ENCODE measurements around the gene COL4A3.
A peak's percentile ranks its signal among the peaks of the same experiment; 100 is the strongest.
"Not testable (repeated sequence)": the region's sequence is repeated elsewhere in the genome, so short reads cannot be mapped to it uniquely, and the experiment has no call there.

Gene COL4A3

GRCh38 chr2:227154986-227155774 is 9.2 kb upstream of the COL4A3 start:
- no peak for DNase-seq (ENCODE audit: low spot score)

- no peak for DNase-seq (ENCODE audit: low spot score)
Observed at GRCh38 chr2:227160164-227160563, 4.3 kb upstream of the COL4A3 start.

GRCh38 chr2:227161947-227162346 is 2.5 kb upstream of the COL4A3 start:
- DNase-seq (ENCODE audit: low spot score): no peak

GRCh38 chr2:227163485-227163997 is 883 bp upstream of the COL4A3 start:
- DNase-seq (ENCODE audit: low spot score): no peak

- DNase-seq (ENCODE audit: low spot score): no peak
Observed at GRCh38 chr2:227164763-227165291, 403 bp downstream of the COL4A3 start.

GRCh38 chr2:227171779-227172178 is 7.4 kb downstream of the COL4A3 start:
- not testable (repeated sequence) for DNase-seq (ENCODE audit: low spot score)

- no peak for DNase-seq (ENCODE audit: low spot score)
Observed at GRCh38 chr2:227177592-227178336, 13.3 kb downstream of the COL4A3 start.

- no peak for DNase-seq (ENCODE audit: low spot score)
Observed at GRCh38 chr2:227179988-227180685, 15.7 kb downstream of the COL4A3 start.

- no peak for DNase-seq (ENCODE audit: low spot score)
Observed at GRCh38 chr2:227180770-227181169, 16.3 kb downstream of the COL4A3 start.

GRCh38 chr2:227182765-227183164 is 18.3 kb downstream of the COL4A3 start:
- no peak for DNase-seq (ENCODE audit: low spot score)

- DNase-seq (ENCODE audit: low spot score): no peak
Observed at GRCh38 chr2:227183657-227184367, 19.4 kb downstream of the COL4A3 start.

GRCh38 chr2:227185615-227186232 is 21.3 kb downstream of the COL4A3 start:
- no peak for DNase-seq (ENCODE audit: low spot score)

GRCh38 chr2:227186751-227187150 is 22.3 kb downstream of the COL4A3 start:
- no peak for DNase-seq (ENCODE audit: low spot score)

GRCh38 chr2:227188292-227188691 is 23.9 kb downstream of the COL4A3 start:
- DNase-seq (ENCODE audit: low spot score): no peak

- peak; percentile 10 for DNase-seq (ENCODE audit: low spot score)
Observed at GRCh38 chr2:227191367-227191766, 26.9 kb downstream of the COL4A3 start.

- DNase-seq (ENCODE audit: low spot score): no peak
Observed at GRCh38 chr2:227192491-227192890, 28.1 kb downstream of the COL4A3 start.

GRCh38 chr2:227194219-227194618 is 29.8 kb downstream of the COL4A3 start:
- no peak for DNase-seq (ENCODE audit: low spot score)

- no peak for DNase-seq (ENCODE audit: low spot score)
Observed at GRCh38 chr2:227198866-227199265, 34.4 kb downstream of the COL4A3 start.

GRCh38 chr2:227201771-227202170 is 37.3 kb downstream of the COL4A3 start:
- DNase-seq (ENCODE audit: low spot score): no peak

GRCh38 chr2:227204452-227204851 is 40.0 kb downstream of the COL4A3 start:
- DNase-seq (ENCODE audit: low spot score): no peak

GRCh38 chr2:227205701-227206100 is 41.3 kb downstream of the COL4A3 start:
- DNase-seq (ENCODE audit: low spot score): no peak

All from SK-N-DZ (cell line).